GM12878 (cell line): ENCODE data around the gene FCRL6. TPM values are rescaled to one million over a fixed set of nuclear protein-coding genes. Genes with fewer than 3 reads are reported as not detected.

ENCODE experiments used
- ATAC-seq: fragments of 200-7000 bp; cut with Tn5 transposase; 3 replicates; pipeline ENCODE4 v1.9.1; 2020; ENCODE audit warnings: mild to moderate bottlenecking, moderate library complexity
- BruUV-seq: library from RNA; stranded (reverse); fragments of 400-500 nt; replicated peaks from 2 replicates; lab custom pipeline; 2021; lab: Mats Ljungman, UMichigan
- CTCF ChIA-PET: fragments of 300-600 bp; sonication (Branson Sonifier 250); formaldehyde crosslinking; extraction: SDS; loops from one replicate; lab custom pipeline; 2021; ENCODE audit warnings: inconsistent platforms; lab: Yijun Ruan, JAX
- POLR2A ChIA-PET: fragments of 350-600 bp; formaldehyde crosslinking; extraction: SDS; loops from one replicate; lab custom pipeline; 2021; ENCODE audit warnings: inconsistent platforms; lab: Charles Lee
- RAD21 ChIA-PET: fragments of 300-600 bp; sonication (Branson Sonifier 250); formaldehyde crosslinking; loops from one replicate; lab custom pipeline; 2023; ENCODE audit warnings: antibody characterized with exemption; ENCODE audit not compliant: unreplicated experiment; lab: Charles Lee
- SMC1A ChIA-PET: fragments of 300-600 bp; sonication (Branson Sonifier 250); formaldehyde crosslinking; loops from one replicate; lab custom pipeline; 2023; ENCODE audit not compliant: unreplicated experiment, uncharacterized antibody; lab: Charles Lee
- DNase-seq: peaks from one replicate; pipeline ENCODE4 v3.0.0-alpha.2; 2011; ENCODE audit warnings: low read depth, low spot score
- FAIRE-seq: peaks from 3 replicates; lab custom pipeline; 2011; peaks lifted over from hg19 to GRCh38; lab: Jason Lieb, UNC
- H2AFZ ChIP-seq: 2 replicates; pipeline ENCODE4 v1.6.0; 2011; ENCODE audit warnings: low read depth, low read length, control low read depth; ENCODE audit not compliant: control insufficient read depth
- H3K27ac ChIP-seq: 2 replicates; pipeline ENCODE4 v1.5.1; 2011; ENCODE audit warnings: control low read depth; ENCODE audit not compliant: control insufficient read depth, insufficient read depth
- H3K27me3 ChIP-seq, 2 experiments: replicated peaks in 1 of 2; 2 replicates each; pipeline versions ENCODE4 v1.6.0 to v1.6.1; 2011; ENCODE audit warnings: low read length in 1 of 2; ENCODE audit not compliant: control insufficient read depth in 2 of 2, insufficient read depth in 2 of 2
- H3K36me3 ChIP-seq, 2 experiments: 2 replicates each; pipeline ENCODE4 v1.5.1; 2011; ENCODE audit warnings: low read length in 1 of 2; ENCODE audit not compliant: control insufficient read depth in 2 of 2, insufficient read depth in 2 of 2
- H3K4me1 ChIP-seq: 2 replicates; pipeline ENCODE4 v1.6.1; 2011; ENCODE audit warnings: mild to moderate bottlenecking, low read length, moderate library complexity, mixed read lengths; ENCODE audit not compliant: control insufficient read depth, insufficient read depth
- H3K4me2 ChIP-seq: 2 replicates; pipeline ENCODE4 v1.6.0; 2011; ENCODE audit warnings: control low read depth; ENCODE audit not compliant: control insufficient read depth, insufficient read depth
- H3K4me3 ChIP-seq: fragments of 200-600 bp; sonication (generic); 2 replicates; pipeline ENCODE4 v1.5.1; 2016
- H3K79me2 ChIP-seq: 2 replicates; pipeline ENCODE4 v1.6.0; 2011; ENCODE audit warnings: low read length; ENCODE audit not compliant: control insufficient read depth, insufficient read depth
- H3K9ac ChIP-seq: 2 replicates; pipeline ENCODE4 v1.8.0; 2011; ENCODE audit warnings: low read length, control low read depth, mixed read lengths; ENCODE audit not compliant: control insufficient read depth, insufficient read depth
- H3K9me3 ChIP-seq: replicated peaks from 3 replicates; pipeline ENCODE4 v1.5.1; 2011; ENCODE audit warnings: mild to moderate bottlenecking, low read length; ENCODE audit not compliant: control insufficient read depth, insufficient read depth
- H4K20me1 ChIP-seq: 2 replicates; pipeline ENCODE4 v1.6.0; 2011; ENCODE audit not compliant: control insufficient read depth, insufficient read depth
- RFX5 ChIP-seq: IDR thresholded peaks from 2 replicates; pipeline ENCODE4 v1.6.1; 2011; ENCODE audit warnings: low read depth, low read length, improper control_type of control experiment
- SRF ChIP-seq, 2 experiments: IDR thresholded peaks; 2 replicates each; pipeline ENCODE4 v1.6.1; 2011; ENCODE audit warnings: low read depth in 2 of 2, low read length in 2 of 2, mild to moderate bottlenecking in 1 of 2, moderate library complexity in 1 of 2
- WGBS: methylation state at CpG from one replicate; pipeline ENCODE4 v1.1.6; 2016; ENCODE audit warnings: low lambda C conversion rate; ENCODE audit not compliant: insufficient replicate concordance, insufficient coverage; ENCODE audit errors: missing lambda C conversion rate; 5-methylcytosine and 5-hydroxymethylcytosine counted together
- in situ Hi-C: fragments of 300-500 bp; cut with MboI; formaldehyde crosslinking; loops from 9 replicates; pipeline ENCODE4 v1.14.3; 2018; ENCODE audit warnings: mixed read lengths
- intact Hi-C: fragments of 100-400 bp; cut with micrococcal nuclease; formaldehyde crosslinking; loops from one replicate; pipeline ENCODE4 v1.14.2; 2022; ENCODE audit not compliant: unreplicated experiment
- polyA plus RNA-seq, 11 experiments: library from polyadenylated mRNA; depleted of rRNA in 4 of 11; unstranded in 6 of 11; stranded (reverse) in 5 of 11; fragments of >200 nt; fragmentation: Nextera tagmentation in 4 of 11; fragmentation: Illumina TruSeq in 1 of 11; extraction: Ambion mirVana in 4 of 11; extraction: Trizol in 1 of 11; gene quantifications; 1 replicate in 1 of 11; 2 replicates in 10 of 11; pipeline versions ENCODE4 v1.2.1 to v1.2.3, GENCODE V29; 2011 to 2016; ENCODE audit warnings: inconsistent platforms in 2 of 11, missing spikeins in 2 of 11, low read depth in 1 of 11
- total RNA-seq, 4 experiments: library from RNA; depleted of rRNA in 3 of 4; stranded (reverse); fragments of >200 nt in 3 of 4; fragmentation: Illumina TruSeq in 1 of 4; extraction: Trizol in 1 of 4; gene quantifications; 2 replicates each; pipeline versions ENCODE4 v1.2.1 to v1.2.3, GENCODE V29; 2013 to 2021
- TF ChIP-seq, protein P1 (sequence below): fragments of 450-650 bp; IDR thresholded peaks from 2 replicates; pipeline ENCODE4 v1.6.1; 2016; ENCODE audit warnings: mild to moderate bottlenecking
- TF ChIP-seq, protein P2 (sequence below): fragments of 450-650 bp; formaldehyde crosslinking; IDR thresholded peaks from 2 replicates; pipeline ENCODE4 v1.4.0; 2020; ENCODE audit warnings: mild to moderate bottlenecking, moderate library complexity

Gene FCRL6
- total and polyA plus RNA-seq, 10 of the 15 experiments (the other 5 are each of a cell fraction or from before 2014, with no cell fraction given): 0.04 to 0.16 (median 0.11) TPM; not detected in 7

DNA sequence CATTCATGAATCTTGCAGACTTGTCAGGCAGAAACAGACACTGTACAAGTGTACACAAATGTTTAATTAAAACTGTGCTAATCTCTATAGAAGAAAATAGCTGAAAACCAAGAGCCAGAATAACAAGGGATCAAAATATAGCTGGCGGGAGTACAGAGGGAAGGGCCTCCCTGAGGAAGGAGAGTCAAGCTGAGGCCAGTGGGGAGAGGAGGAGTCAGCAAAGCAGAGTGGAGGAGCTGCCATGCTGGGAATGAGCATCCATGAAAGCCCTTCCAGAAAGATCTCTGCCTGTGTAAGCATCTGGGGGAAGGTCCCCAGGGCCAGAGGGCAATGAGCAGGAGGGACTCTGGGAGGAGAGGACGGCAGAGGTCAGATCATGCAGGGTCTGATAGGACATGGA is 39.6 kb downstream of the FCRL6 start:
- Histone ChIP-seq H4K20me1 (no peaks in the 10 kb centered on the region), H3K36me3 (no peaks in the 10 kb centered on the region), H3K4me1 (peaks cover 26% of the 10 kb centered on the region), H3K27ac (no peak overlapping the region), H3K9me3 (no peaks in the 10 kb centered on the region)
- no TSS peak for BruUV-seq
- SMC1A ChIA-PET: interaction anchor here (0.9 to 1.7 kb wide), 2 partner anchors 48 to 166 kb away, joined by 3 to 5 read pairs; no protein-coding TSS in a partner anchor
- POLR2A ChIA-PET: no interaction called here
- intact Hi-C loops: no loop called here
- DNase-seq (no peak), ATAC-seq (no peak)
- TF ChIP-seq, protein P1, sequence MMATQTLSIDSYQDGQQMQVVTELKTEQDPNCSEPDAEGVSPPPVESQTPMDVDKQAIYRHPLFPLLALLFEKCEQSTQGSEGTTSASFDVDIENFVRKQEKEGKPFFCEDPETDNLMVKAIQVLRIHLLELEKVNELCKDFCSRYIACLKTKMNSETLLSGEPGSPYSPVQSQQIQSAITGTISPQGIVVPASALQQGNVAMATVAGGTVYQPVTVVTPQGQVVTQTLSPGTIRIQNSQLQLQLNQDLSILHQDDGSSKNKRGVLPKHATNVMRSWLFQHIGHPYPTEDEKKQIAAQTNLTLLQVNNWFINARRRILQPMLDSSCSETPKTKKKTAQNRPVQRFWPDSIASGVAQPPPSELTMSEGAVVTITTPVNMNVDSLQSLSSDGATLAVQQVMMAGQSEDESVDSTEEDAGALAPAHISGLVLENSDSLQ: no peak
- TF ChIP-seq, protein P2, sequence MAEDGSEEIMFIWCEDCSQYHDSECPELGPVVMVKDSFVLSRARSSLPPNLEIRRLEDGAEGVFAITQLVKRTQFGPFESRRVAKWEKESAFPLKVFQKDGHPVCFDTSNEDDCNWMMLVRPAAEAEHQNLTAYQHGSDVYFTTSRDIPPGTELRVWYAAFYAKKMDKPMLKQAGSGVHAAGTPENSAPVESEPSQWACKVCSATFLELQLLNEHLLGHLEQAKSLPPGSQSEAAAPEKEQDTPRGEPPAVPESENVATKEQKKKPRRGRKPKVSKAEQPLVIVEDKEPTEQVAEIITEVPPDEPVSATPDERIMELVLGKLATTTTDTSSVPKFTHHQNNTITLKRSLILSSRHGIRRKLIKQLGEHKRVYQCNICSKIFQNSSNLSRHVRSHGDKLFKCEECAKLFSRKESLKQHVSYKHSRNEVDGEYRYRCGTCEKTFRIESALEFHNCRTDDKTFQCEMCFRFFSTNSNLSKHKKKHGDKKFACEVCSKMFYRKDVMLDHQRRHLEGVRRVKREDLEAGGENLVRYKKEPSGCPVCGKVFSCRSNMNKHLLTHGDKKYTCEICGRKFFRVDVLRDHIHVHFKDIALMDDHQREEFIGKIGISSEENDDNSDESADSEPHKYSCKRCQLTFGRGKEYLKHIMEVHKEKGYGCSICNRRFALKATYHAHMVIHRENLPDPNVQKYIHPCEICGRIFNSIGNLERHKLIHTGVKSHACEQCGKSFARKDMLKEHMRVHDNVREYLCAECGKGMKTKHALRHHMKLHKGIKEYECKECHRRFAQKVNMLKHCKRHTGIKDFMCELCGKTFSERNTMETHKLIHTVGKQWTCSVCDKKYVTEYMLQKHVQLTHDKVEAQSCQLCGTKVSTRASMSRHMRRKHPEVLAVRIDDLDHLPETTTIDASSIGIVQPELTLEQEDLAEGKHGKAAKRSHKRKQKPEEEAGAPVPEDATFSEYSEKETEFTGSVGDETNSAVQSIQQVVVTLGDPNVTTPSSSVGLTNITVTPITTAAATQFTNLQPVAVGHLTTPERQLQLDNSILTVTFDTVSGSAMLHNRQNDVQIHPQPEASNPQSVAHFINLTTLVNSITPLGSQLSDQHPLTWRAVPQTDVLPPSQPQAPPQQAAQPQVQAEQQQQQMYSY (CRISPR knock-in tag): no peak
- no peak for TF ChIP-seq SRF (IDR thresholded peaks at IDR 0.05; ENCODE audit: low read depth in 2 of 2, low read length in 2 of 2)
- TF ChIP-seq RFX5: no peak
- TF ChIP-seq, all 136 proteins: peak for 0
- Histone ChIP-seq H3K4me3 (no peak overlapping the region), H3K9ac (no peak overlapping the region), H3K27me3 (peaks cover 0 to 4% of the 10 kb centered on the region in 2 experiments; a peak in 2 of 4 replicates), H3K79me2 (no peaks in the 10 kb centered on the region), H2AFZ (no peak overlapping the region), H3K4me2 (no peak overlapping the region)
- ChIA-PET RAD21 (interaction anchor here (1.2 kb wide), 1 partner anchor 12 kb away, joined by 3 read pairs; no protein-coding TSS in a partner anchor), CTCF (interaction anchor here (0.8 to 3.1 kb wide), 5 partner anchors 9 to 50 kb away, joined by 3 to 13 read pairs (median 4); no protein-coding TSS in a partner anchor)
- 65% methylated on average over 2 of the region's 2 CpGs for WGBS
- no peak for FAIRE-seq
- in situ Hi-C loops: no loop called here
